Glomerular visceral epithelial cell (primary cell): ENCODE results near the gene ARMC3.
"Not testable (repeated sequence)": the region's sequence is repeated elsewhere in the genome, so short reads cannot be mapped to it uniquely, and the experiment has no call there.

ENCODE experiments used
- DNase-seq: peaks from one replicate; pipeline ENCODE4 v3.0.0-alpha.2; 2016; ENCODE audit errors: extremely low spot score

The ARMC3 gene

DNA sequence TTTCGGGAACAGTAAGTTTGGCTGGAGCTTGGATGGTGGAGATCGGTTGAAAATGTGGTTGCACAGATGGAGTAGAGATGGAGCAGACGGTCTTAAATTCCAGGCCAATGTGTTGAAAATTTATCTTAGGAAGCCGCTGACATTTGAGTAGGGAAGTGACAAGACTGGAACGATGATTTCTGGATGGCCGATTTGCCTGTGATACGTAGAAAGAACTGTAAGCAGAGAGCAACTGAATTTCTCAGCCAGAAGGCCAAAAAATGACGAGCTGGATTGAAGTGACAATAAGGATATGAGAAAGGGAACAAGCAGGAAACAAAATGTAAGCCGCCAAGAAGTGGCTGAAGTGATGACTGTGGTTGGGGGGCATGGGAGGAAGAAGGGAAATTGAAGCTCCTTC is 687 bp upstream of the ARMC3 start:
- DNase-seq, result no peak

DNA sequence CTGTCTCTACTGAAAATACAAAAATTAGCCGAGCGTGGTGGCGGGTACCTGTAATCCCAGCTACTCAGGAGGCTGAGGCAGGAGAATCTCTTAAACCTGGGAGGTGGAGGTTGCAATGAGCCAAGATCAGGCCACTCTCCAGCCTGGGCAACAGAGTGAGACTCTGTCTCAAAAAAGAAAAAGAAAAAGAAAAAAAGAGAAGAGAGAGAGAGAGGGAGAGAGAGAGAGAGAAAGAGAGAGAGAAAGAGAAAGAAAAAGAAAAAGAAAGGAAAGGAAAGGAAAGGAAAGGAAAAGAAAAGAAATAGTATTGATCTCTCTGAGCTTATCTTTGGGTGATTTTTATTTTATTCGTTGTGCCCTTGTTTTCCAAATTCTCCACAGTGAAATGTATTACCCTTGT is 1.2 kb downstream of the ARMC3 start:
- not testable (repeated sequence) for DNase-seq

- peak; percentile 20 for DNase-seq
Measured at GRCh38 chr10:22931948-22932347, 4.1 kb downstream of the ARMC3 start.

DNA sequence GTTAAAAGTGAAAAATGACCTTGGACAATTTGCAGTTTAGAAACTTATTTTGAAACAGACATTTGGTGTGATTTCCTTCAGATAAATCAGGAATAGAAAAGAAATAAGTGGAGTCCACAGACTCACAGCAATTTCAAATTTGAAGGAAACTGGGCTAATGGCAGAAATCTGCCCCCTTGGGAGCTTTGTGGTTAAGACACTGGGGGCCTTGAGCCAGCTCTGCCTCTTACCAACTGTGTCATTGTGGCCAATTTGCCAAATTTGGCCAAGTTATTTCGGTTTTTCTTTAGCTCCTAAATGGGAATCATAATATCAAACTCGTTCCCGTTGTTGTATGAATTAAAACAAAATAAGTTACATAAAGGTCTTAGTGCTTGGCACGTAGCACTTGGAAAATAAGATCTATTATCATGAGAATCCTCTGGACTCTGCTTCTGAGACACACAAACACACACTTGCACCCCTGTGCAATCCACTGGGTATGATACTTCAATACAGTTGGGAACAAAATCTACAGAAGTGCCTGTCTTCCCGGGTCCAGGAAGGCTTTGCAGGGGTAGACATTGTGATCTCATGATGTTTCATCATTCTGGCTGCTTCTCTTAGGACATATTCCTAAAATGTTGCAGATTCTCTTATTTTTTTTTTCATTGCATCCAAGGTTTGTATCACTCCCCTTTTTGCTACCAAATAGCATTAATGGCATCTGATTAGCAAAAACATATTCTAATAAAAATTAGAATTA is 4.9 kb downstream of the ARMC3 start:
- DNase-seq, result no peak

DNA sequence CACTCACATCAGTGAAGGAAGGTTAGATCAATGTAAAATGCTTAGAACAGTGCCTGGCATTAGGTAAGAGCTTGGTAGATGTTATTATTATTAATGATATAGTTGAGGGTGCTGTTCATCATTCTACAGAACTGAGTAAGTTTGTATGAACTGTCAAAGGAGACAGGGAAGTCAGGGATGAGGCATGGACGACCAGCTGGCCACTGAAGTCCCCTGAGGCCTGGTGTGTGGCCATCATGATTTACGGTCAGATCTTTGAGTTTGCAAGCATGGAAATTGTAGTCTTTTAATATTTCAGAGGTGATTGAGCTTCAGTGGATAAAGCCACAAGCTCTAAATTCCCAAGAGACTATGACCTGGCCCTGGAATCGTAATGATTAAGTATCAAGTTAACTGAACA is 6.9 kb downstream of the ARMC3 start:
- DNase-seq, result no peak

DNA sequence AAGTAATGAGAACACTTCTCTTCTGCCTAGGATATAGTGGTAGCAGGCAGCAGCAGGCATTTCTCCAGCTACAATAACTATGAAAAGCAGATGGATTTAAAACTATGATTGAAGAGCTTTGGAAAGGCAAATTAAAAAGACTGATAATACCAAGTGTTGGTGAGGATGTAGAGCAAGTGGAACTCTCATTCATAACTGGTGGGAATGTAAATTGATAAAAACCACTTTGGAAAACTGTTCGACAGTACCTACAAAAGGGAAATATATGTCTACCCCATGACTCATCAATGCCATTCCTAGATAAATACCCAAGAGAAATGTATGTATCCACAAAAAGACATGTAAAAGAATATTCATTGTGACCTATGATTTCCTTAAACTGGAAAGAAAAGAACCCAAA is 14.6 kb downstream of the ARMC3 start:
- no peak for DNase-seq

GRCh38 chr10:22945934-22946673 is 18.3 kb downstream of the ARMC3 start:
- no peak for DNase-seq

DNA sequence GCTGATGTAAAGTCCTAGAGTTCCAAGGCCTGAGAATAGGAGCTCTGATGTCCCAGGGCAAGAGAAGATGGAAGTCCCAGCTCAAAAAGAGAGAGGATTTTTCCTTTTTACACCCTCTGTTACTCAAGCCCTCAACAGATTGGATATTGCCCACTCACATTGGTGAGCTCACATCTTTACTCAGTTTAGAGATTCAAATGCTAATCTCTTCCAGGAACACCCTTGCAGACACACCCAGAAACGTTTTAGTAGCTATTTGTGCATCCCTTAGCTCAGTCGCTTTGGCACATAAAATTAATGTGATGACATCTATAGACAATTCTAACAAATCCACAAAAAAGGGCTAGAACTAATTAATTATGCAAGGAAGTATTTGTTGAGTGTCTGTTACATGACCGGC is 27.1 kb downstream of the ARMC3 start:
- DNase-seq, result no peak

GRCh38 chr10:22958338-22958737 is 30.5 kb downstream of the ARMC3 start:
- no peak for DNase-seq

DNA sequence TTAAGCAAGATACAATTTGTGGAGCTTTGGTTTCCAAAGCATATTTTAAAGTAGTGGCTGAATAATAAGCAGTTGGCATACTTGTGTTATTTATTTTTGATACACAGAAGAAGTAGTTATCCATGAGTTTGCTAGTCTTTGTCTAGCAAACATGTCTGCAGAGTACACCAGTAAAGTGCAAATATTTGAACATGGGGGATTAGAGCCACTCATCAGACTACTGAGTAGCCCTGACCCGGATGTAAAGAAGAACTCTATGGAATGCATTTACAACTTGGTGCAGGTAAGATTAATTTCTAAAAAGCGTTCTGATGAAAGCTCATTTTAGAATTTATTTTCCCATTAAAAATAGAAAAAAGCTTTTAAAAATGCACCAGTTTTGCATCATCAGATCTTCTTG is 31.4 kb downstream of the ARMC3 start:
- no peak for DNase-seq

GRCh38 chr10:22959950-22960349 is 32.1 kb downstream of the ARMC3 start:
- no peak for DNase-seq

DNA sequence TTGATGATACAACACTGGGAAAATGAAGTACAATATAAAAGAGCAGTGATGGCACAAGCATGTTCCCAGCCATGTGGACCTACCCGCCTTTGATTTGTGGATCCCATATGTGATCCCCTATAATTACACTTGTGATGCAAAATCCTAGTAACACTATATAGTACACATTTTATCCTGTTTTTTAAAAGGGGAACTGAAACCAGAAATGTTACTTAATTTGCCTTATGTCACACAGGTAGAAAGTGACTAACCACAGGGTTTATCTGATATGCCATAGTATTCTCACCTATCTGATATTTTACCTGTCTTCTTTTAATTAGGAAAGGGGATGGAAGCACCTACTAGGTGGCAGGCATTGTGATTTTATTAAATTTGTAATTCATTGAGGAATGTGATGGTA is 35.0 kb downstream of the ARMC3 start:
- no peak for DNase-seq

DNA sequence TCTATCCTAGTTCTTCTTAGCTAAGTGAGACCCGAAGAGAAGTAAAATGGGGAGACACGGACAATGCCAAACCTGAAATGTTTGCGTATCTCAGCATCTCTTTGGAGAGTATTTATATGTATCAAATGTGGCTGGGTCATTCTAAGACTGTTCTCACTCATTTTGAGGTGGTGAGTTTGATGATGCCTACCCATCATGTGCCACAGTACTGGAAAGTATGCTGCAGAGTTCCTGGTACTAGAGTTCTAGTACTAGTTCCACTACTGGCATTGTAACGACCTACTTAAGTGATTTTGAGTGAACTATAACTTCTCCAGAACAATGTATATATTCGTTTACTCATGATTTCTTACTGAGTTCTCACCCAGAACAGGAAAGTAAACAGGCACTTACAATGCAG is 41.9 kb downstream of the ARMC3 start:
- DNase-seq, result no peak

- no peak for DNase-seq
Measured at GRCh38 chr10:22976534-22976933, 48.7 kb downstream of the ARMC3 start.

- DNase-seq, result no peak
Measured at GRCh38 chr10:22977751-22978150, 49.9 kb downstream of the ARMC3 start.

DNA sequence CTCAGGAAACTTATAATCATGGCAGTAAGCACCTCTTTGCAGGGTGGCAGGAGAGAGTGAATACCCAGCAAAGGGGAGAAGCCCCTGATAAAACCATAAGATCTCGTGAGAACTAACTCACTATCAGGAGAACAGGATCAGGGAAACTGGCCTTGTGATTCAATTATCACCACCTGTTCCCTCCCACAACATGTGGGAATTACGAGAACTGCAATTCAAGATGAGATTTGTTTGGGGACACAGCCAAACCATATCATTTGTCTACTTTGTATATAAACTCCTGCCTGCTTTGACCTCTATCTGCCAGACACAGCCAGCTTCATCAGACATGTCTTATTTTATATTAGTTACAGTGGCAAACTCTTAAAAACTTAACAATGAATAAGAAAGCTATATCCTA is 50.4 kb downstream of the ARMC3 start:
- DNase-seq, result no peak

DNA sequence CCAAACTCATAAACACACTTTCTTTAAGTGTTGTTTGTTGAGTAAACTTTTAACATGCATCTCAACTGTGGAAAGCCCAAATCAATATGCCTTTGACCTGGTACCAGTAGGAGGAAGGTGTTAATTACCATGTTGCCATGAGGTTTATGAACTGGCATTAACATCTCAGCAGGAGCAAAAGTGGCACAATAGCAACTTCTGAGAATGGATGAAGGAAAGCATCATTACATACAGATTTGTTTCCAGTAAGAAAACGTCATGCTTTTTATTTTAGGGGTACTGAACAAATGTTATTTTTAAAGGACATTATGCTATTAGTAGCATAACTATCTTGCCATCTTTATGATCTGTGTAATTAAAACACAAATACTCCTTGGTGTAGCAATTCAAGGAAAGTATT is 51.1 kb downstream of the ARMC3 start:
- DNase-seq, result no peak

GRCh38 chr10:22980822-22981221 is 53.0 kb downstream of the ARMC3 start:
- no peak for DNase-seq

DNA sequence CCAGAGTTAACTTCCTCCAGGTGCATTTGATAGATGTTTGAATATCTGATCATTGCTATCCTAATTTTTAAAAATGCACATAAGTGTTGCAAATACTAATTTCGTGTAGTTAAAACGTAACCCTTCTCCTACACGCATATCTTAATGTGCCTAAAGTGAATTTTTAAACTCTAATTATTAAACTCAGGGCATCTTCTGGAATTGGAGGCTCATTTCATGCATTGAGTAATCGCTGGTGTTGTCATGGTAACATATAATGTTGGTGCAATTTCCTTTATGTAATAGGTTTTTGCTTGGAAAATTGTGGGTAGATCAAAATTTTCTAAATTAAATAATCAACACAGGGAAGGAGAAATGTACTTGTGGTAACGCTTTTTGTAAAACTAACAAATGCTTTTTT is 56.2 kb downstream of the ARMC3 start:
- no peak for DNase-seq

- peak; percentile 25 for DNase-seq
Measured at GRCh38 chr10:22986771-22987542, 59.1 kb downstream of the ARMC3 start.

- DNase-seq, result peak; percentile 57
Measured at GRCh38 chr10:22988581-22989360, 60.9 kb downstream of the ARMC3 start.

GRCh38 chr10:22990443-22990842 is 62.6 kb downstream of the ARMC3 start:
- DNase-seq, result no peak
